Measurements from ENCODE around the gene PID1.

The PID1 gene

DNA sequence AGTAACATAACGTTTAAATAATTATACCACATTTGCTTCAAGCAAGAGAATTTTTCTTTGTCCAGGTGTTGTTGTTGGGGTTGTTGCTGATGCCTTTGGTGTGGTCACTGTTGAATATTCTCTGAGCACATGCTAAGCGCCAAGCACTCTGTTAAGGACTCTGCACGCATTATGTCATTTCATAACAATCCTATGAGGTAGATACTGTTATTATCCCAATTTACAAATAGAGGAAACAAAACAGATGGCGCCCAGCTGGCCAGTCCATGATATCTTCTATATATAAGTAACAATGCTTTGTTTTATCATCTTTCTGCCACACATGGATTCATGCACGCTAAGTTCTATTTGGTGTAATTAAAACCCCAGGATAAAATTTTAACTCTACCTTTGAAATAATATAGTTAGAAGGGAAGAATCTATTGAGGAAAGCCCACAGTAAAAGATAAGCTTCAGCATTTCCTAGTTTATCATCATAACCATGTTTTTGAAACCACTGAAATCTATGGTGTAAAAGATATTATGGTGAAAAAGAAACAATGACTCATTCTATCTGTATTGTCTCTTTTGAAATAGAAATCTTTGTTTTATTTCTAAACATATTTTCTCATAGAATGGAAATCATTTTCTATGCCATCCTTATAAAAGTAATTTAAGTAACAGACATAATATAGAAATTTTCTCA, 199.7 kb downstream of the PID1 start:
- DNase-seq (ENCODE audit: low spot score): no peak

DNA sequence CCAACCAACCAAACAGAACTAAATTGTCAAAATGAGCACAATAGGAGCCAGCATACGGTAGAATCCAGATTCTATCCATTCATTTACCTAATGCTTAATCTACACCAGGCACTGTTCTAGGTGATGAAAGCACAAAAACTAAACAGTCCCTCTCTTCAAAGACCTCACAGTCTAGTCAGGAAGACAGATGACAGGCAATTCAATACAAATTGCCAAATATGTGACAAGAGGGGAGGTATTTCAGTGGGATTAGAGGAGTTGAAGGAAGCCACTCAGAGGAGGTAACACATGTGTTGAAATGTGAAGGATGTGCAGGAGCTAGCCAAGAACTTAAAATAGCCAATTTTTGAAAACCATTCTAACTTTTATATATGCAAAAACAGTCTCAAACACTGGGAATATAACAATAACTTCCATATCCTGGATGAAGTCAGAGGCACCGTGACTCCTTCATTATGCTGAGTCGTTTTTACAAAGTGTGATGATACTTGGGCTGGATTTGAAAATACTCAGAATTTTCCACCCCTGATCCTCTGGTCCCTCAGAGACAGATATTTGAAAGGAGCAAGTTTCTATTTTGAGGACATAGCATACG, 204.9 kb downstream of the PID1 start:
- DNase-seq (ENCODE audit: low spot score): no peak

DNA sequence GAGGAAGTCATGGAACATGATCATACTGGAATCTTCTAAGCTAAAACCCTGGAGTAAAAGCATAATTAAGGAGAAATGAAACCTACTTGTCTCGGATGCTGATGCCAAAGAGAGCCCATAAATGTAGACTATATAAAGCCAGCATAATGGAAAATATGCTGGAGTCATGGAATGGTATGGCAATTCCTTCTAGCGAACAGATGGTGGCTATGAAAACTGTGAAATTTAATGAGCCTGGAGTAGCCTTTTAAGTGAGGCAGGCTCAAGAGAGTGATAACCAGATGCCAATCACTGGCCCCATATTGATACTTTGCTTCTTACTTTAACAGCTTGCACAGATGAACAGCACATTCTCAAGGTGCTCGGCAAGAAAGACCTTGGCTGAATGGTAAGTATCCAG, 206.3 kb downstream of the PID1 start:
- no peak for DNase-seq (ENCODE audit: low spot score)

GRCh38 chr2:229060147-229060546, 210.9 kb downstream of the PID1 start:
- DNase-seq (ENCODE audit: low spot score): no peak

DNA sequence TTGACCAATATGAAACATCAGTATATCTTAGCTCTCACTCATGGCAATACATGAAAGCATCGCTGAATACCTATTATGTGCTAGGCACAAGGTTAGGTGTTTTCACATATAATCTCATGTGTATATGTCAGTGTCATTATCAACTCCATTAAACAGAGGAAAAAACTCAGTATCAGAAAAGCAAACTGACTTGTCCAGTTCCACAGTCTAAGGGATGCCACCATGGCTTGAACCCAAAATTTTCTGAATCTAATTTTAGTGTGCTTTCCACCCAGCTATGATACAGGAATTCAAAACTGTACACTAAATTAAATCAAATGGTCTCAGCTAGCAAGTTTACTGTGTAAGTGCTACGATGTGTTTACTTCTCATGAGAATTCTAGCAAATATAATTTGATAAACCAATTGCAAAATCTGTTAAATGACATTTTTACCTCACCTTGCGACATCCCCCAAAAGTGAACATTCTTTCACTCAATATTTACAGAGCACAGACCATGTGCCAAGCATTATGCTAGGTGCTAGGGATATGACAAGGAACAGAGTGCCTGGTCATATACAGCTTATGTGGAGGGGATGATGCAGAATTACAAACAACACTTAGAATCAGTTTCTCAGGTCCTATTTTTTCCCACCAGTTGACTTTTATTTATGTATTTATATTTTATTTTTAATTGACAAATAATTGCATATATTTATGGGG, 211.6 kb downstream of the PID1 start:
- no peak for DNase-seq (ENCODE audit: low spot score)

- DNase-seq (ENCODE audit: low spot score): no peak
Measured at GRCh38 chr2:229057976-229058553, 213.0 kb downstream of the PID1 start.

GRCh38 chr2:229054311-229054710, 216.8 kb downstream of the PID1 start:
- no peak for DNase-seq (ENCODE audit: low spot score)

DNA sequence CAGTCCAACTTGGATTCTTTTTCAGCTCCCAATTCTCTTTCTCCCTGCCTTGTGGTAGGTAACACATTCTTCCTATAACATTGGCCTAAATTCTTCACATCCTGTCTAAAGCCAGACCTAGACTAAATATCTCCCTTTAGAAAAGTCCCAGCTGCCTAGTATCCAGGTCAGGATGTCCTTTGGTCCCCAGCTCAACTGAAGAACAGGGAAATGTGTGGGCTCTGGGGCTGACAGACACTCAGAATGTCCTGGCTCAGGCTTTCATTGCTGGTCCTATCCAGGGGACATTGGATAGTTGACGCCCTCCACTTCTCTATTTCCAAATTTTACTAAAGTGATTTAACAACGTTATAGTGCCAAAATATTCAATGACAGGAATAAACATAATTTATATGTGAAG, 219.3 kb downstream of the PID1 start:
- DNase-seq (ENCODE audit: low spot score): no peak

GRCh38 chr2:229050133-229050532, 221.0 kb downstream of the PID1 start:
- no peak for DNase-seq (ENCODE audit: low spot score)

- no peak for DNase-seq (ENCODE audit: low spot score)
Measured at GRCh38 chr2:229048134-229048533, 223.0 kb downstream of the PID1 start.

- DNase-seq (ENCODE audit: low spot score): no peak
Measured at GRCh38 chr2:229045671-229046070, 225.4 kb downstream of the PID1 start.

GRCh38 chr2:229044581-229044980, 226.5 kb downstream of the PID1 start:
- no peak for DNase-seq (ENCODE audit: low spot score)

GRCh38 chr2:229043681-229044080, 227.4 kb downstream of the PID1 start:
- DNase-seq (ENCODE audit: low spot score): no peak

- DNase-seq (ENCODE audit: low spot score): no peak
Measured at GRCh38 chr2:229042349-229042748, 228.7 kb downstream of the PID1 start.

- DNase-seq (ENCODE audit: low spot score): no peak
Measured at GRCh38 chr2:229041691-229042090, 229.4 kb downstream of the PID1 start.

DNA sequence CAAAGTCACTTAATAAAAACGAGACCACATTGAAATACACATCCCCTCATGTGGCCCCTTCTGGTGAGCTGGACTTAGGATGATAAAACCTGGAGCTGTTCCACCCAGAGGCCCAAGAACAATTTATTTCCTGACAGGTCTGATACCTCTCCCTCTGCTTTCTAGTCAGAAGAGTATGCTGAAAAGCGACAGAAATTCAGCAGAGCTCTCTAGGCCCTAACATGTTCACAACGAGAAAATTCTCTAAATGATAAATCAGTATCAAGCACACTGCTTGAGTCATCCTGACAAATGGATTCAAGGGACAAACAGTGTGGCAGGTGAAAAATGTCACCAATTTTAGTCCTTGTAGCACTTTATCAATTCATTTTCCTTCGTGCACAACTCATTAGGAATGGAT, 233.5 kb downstream of the PID1 start:
- no peak for DNase-seq (ENCODE audit: low spot score)

DNA sequence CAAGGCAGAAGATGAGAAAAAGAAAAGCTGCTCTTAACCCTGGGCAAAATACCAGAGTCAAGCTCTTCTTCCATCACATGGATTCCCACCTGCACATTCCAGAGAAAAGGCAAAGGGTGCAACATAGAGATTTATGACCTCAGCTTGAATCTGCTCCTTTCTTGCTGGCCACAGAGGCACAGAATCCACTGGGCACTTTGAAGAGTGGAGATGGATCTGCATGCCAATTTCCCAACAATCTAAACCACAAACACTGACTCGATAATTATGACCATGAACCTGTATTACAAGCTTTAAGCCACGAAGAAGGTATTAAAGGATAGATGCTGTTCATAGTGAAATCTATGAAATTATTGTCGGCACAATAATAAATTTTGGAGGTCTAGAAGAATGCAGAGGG, 237.3 kb downstream of the PID1 start:
- no peak for DNase-seq (ENCODE audit: low spot score)

GRCh38 chr2:229032608-229033234, 238.4 kb downstream of the PID1 start:
- no peak for DNase-seq (ENCODE audit: low spot score)

GRCh38 chr2:229027353-229028105, 243.6 kb downstream of the PID1 start:
- DNase-seq (ENCODE audit: low spot score): no peak

GRCh38 chr2:229025653-229026052, 245.4 kb downstream of the PID1 start:
- DNase-seq (ENCODE audit: low spot score): no peak

DNA sequence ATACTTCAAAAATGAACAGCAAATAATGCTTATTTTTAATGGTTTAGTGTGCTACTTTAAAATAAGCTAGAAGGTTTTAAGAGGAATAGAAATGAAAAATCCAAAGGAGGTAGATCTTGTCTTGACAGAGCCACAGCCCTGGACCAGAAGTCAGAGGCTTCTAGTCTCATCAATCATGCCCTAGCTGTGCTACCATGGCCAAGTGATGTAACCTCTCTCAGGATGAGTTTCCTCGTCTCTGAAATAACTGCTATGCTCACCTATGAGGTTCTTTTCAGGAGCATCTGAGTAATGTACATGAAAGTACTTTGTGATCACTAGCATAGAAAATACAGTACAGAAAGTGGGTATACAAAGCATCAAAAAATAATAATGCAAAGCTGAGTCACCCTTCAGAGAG, 248.4 kb downstream of the PID1 start:
- no peak for DNase-seq (ENCODE audit: low spot score)

DNA sequence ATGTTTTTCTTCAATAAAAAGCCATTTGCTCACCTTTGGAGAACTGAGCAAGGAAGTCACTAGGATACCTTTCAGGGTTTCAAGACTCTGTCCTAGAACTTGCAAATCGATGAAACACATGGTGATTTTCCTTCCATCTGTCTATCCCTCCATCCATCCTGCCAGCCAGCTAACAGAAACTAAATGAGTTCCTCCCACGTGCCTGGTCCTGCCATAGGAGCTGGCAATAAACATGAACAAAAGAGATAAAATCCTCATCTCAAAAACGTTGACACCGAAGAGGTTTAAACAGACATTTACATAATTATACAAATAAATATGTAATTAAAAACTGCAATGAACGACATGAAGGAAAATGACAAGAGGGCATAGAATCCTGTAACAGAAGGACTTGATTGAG, 249.0 kb downstream of the PID1 start:
- DNase-seq (ENCODE audit: low spot score): no peak
